ENCODE measurements around the gene C19orf53.

C19orf53 gene

GRCh38 chr19:13795595-13796300 is 21.5 kb downstream of the C19orf53 start:
- intact Hi-C loops (cut with micrococcal nuclease): loop anchor here (5.0 kb wide), 2 partner anchors 42 to 287 kb away; no protein-coding TSS in a partner anchor
- H3K36me3 Mint-ChIP-seq (ENCODE audit: low read depth): peaks cover 18% of the 10 kb centered on the region
- peak overlapping the region; percentile 74 for H3K4me3 Mint-ChIP-seq
- peaks cover 40% of the 10 kb centered on the region for H3K4me1 Mint-ChIP-seq (ENCODE audit: low read depth)
- no peaks in the 10 kb centered on the region for H3K9me3 Mint-ChIP-seq
- no peaks in the 10 kb centered on the region for H3K27me3 Mint-ChIP-seq
- peak overlapping the region; percentile 96 for H3K27ac Mint-ChIP-seq

DNA sequence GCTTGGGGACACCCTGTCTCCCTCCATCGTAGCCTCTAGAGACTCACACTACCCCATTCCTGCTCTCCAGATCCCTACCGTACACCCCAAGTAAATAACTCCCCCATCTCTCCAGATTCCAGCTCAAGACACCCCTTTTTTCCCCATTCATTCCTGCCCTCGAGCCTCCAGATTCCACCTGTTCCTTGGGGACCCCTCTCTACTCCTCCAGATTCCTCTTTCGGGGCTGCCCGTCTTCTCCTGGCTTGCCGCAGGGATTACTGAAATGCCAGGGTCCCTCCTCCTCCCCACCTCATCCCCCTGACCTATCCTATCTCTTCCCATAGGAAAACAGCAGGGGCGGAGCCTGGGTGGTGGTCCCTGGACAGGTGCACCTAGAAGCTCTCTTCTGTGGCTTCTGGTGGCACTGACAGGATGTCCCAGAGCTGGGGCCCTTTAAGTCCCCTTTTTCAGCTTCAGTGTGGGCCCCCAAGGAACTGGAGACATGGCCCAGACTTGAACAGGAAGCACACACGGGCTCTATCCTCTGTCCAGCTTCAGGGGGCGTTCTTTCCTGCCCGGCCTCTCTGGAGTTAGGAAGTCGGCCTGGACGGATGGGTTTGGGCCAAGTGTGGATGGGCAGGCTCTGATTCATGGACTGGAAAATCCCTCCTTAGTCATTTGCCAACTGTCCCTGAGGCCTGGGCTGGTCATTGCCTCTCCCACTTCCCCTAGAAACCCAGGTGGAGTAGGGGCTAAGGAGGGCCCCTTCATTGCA is 22.2 kb downstream of the C19orf53 start:
- Mint-ChIP-seq H3K4me3 (peak overlapping the region; percentile 74), H3K27me3 (no peaks in the 10 kb centered on the region), H3K4me1 (ENCODE audit: low read depth) (peaks cover 39% of the 10 kb centered on the region), H3K36me3 (ENCODE audit: low read depth) (peaks cover 25% of the 10 kb centered on the region), H3K9me3 (no peaks in the 10 kb centered on the region), H3K27ac (peak overlapping the region; percentile 96)
- intact Hi-C loops (cut with micrococcal nuclease): loop anchor here (5.0 kb wide), 2 partner anchors 41 to 286 kb away; no protein-coding TSS in a partner anchor

DNA sequence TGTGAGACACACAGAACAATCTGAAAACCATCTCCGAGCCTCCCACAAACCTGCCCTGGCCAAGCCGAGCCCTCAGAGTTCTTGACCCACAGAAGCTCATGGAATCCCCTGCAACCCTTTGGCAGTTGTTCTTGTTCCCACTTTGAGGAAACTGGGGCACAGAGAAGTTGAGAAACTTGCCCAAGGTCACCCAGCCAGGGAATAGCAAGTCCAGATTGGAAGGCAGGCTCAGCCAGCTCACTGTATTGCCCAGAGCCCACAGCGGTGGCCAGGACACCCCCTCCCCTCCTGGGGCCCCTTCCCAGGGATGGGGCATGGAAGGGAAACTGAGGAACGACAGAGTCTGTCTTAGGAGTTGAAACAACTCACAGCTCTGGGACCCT is 22.8 kb downstream of the C19orf53 start:
- intact Hi-C loops (cut with micrococcal nuclease): loop anchor here (5.0 kb wide), 2 partner anchors 40 to 285 kb away; no protein-coding TSS in a partner anchor
- Mint-ChIP-seq H3K4me3 (peak overlapping the region; percentile 74), H3K4me1 (ENCODE audit: low read depth) (peaks cover 39% of the 10 kb centered on the region), H3K9me3 (no peaks in the 10 kb centered on the region), H3K27ac (peak overlapping the region; percentile 96), H3K27me3 (no peaks in the 10 kb centered on the region), H3K36me3 (ENCODE audit: low read depth) (peaks cover 27% of the 10 kb centered on the region)

DNA sequence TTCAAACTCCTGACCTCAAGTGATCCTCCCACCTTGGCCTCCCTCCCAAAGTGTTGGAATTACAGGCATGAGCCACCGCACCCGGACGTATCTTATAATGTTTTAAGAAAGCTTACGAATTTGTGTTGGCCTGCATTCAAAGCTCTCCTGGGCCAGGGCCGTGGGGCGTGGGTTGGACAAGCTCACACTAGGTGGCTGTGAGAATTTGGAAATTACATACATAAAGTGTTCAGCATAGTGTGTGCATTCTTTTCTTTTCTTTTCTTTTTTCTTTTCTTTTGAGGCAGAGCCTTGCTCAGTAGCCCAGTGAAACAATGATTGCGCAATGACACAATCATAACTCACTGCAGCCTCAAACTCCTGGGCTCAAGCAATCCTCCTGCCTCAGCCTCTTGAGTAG is 23.6 kb downstream of the C19orf53 start:
- intact Hi-C loops (cut with micrococcal nuclease): loop anchor here (5.0 kb wide), 2 partner anchors 39 to 284 kb away; no protein-coding TSS in a partner anchor
- H3K27ac Mint-ChIP-seq: peak overlapping the region; percentile 57
- peaks cover 44% of the 10 kb centered on the region for H3K4me1 Mint-ChIP-seq (ENCODE audit: low read depth)
- H3K4me3 Mint-ChIP-seq: no peak overlapping the region
- no peaks in the 10 kb centered on the region for H3K9me3 Mint-ChIP-seq
- peaks cover 32% of the 10 kb centered on the region for H3K36me3 Mint-ChIP-seq (ENCODE audit: low read depth)
- H3K27me3 Mint-ChIP-seq: no peaks in the 10 kb centered on the region

DNA sequence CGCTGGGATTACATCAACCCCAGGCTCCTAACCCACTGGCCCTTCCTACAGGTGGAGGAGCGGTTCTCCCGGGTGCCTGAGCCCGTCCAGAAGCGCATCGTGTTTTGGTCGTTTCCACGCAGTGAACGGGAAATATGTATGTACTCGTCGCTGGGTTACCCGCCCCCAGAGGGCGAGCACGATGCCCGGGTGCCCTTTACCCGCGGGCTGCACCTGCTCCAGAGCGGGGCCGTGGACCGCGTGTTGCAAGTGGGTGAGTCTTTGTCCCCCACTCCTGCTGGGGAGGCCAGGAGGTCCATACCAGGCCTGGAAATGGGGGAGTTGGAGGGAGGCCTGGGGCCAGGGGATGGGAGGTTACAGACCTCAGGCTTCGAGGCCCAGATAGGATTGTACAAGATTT is 25.4 kb downstream of the C19orf53 start:
- H3K4me3 Mint-ChIP-seq: no peak overlapping the region
- H3K4me1 Mint-ChIP-seq (ENCODE audit: low read depth): peaks cover 34% of the 10 kb centered on the region
- H3K27me3 Mint-ChIP-seq: no peaks in the 10 kb centered on the region
- no peak overlapping the region for H3K27ac Mint-ChIP-seq
- H3K9me3 Mint-ChIP-seq: no peaks in the 10 kb centered on the region
- H3K36me3 Mint-ChIP-seq (ENCODE audit: low read depth): peaks cover 36% of the 10 kb centered on the region
- intact Hi-C loops (cut with micrococcal nuclease): loop anchor here (5.0 kb wide), 2 partner anchors 38 to 283 kb away; no protein-coding TSS in a partner anchor

- intact Hi-C loops (cut with micrococcal nuclease): no loop called here
- H3K4me1 Mint-ChIP-seq (ENCODE audit: low read depth): peaks cover 7% of the 10 kb centered on the region
- no peak overlapping the region for H3K4me3 Mint-ChIP-seq
- no peaks in the 10 kb centered on the region for H3K27me3 Mint-ChIP-seq
- H3K36me3 Mint-ChIP-seq (ENCODE audit: low read depth): peaks cover 40% of the 10 kb centered on the region
- peak overlapping the region; percentile 23 for H3K27ac Mint-ChIP-seq
- H3K9me3 Mint-ChIP-seq: no peaks in the 10 kb centered on the region
Measured at GRCh38 chr19:13803038-13803437, 28.8 kb downstream of the C19orf53 start.

DNA sequence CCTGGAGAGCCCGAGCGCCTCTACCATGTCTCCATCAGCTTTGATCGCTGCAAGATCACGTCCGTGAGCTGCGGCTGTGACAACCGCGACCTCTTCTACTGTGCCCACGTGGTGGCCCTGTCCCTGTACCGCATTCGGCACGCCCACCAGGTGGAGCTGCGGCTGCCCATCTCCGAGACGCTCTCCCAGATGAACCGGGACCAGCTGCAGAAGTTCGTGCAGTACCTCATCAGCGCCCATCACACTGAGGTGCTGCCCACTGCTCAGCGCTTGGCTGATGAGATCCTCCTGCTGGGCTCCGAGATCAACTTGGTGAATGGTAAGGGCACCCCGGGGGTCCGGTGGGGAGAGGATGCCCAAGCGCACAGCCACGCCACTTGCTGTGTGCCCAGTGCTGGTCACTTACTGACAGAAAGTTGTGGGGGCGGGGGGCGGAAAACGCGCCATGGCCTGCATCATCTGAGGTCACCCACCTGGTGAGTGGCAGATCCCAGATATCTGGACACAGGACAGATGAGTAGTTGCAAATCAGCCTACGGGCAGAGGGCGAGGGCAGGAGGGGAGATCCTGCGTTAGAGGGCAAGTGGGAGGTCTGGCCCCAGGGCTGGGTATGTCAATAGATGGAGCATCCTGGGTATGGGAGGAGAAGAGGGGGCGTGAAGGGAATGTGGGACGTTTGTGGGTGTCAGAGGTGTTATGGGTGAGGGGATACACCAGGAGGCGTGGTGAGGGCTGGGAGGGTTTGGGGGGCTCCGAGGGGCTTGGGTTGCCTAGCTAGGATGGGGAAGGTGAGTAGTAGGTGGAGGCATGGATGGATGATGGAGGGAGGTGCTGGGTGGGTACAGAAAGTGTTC is 30.8 kb downstream of the C19orf53 start:
- Mint-ChIP-seq H3K4me1 (ENCODE audit: low read depth) (peaks cover 5% of the 10 kb centered on the region), H3K9me3 (no peaks in the 10 kb centered on the region), H3K27me3 (no peaks in the 10 kb centered on the region), H3K27ac (no peak overlapping the region), H3K4me3 (no peak overlapping the region), H3K36me3 (ENCODE audit: low read depth) (peaks cover 35% of the 10 kb centered on the region)
- intact Hi-C loops (cut with micrococcal nuclease): no loop called here

DNA sequence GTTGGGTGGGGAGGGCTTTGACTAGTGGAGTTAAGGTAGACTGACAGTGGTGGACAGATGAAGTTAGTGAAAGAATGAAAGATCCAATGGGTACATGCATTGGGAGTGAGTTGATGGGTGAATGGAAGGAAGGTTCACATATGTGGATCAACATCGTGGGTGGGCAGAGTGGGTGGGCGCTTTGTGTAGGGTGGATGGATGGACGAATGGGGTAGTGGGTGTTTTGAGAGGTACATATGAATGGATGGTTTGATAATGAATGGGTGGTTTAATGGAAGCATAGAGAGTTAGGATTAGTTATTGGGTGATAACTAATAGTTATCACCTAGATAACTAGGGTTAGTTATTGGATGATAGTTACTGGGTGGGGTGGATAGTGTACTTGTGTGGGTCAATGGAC is 32.5 kb downstream of the C19orf53 start:
- no peak overlapping the region for H3K4me3 Mint-ChIP-seq
- H3K27me3 Mint-ChIP-seq: no peaks in the 10 kb centered on the region
- H3K4me1 Mint-ChIP-seq (ENCODE audit: low read depth): peaks cover 5% of the 10 kb centered on the region
- peaks cover 33% of the 10 kb centered on the region for H3K36me3 Mint-ChIP-seq (ENCODE audit: low read depth)
- intact Hi-C loops (cut with micrococcal nuclease): no loop called here
- H3K9me3 Mint-ChIP-seq: no peaks in the 10 kb centered on the region
- H3K27ac Mint-ChIP-seq: no peak overlapping the region

DNA sequence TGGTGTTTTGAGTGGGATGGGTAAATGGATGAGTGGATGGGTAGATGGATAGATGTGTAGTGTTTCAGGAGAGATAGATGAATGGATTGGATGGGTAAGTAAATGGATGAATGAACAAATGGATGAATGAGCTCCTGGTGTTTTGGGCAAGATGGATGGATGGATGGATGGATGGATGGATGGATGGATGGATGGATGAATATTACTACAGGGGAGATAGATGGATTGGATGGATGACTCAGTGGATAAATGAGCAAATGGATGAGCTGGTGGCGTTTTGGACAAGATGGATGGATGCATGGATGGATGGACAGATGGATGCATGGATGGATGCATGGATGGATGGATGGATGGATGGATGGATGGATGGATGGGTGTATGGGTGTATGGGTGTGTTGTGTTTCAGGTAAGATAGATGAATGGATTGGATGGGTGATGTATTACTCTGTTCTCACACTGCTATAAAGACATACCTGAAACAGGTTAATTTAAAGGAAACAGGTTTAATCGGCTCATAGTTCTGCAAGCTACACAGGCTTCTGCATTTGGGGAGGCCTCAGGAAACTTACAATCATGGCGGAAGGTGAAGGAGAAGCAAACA is 33.3 kb downstream of the C19orf53 start:
- no peaks in the 10 kb centered on the region for H3K27me3 Mint-ChIP-seq
- H3K4me1 Mint-ChIP-seq (ENCODE audit: low read depth): peaks cover 4% of the 10 kb centered on the region
- intact Hi-C loops (cut with micrococcal nuclease): no loop called here
- no peak overlapping the region for H3K4me3 Mint-ChIP-seq
- no peak overlapping the region for H3K27ac Mint-ChIP-seq
- no peaks in the 10 kb centered on the region for H3K9me3 Mint-ChIP-seq
- peaks cover 33% of the 10 kb centered on the region for H3K36me3 Mint-ChIP-seq (ENCODE audit: low read depth)

- Mint-ChIP-seq H3K27me3 (no peaks in the 10 kb centered on the region), H3K4me1 (ENCODE audit: low read depth) (peaks cover 5% of the 10 kb centered on the region), H3K9me3 (no peaks in the 10 kb centered on the region), H3K36me3 (ENCODE audit: low read depth) (peaks cover 37% of the 10 kb centered on the region), H3K27ac (no peak overlapping the region), H3K4me3 (no peak overlapping the region)
- intact Hi-C loops (cut with micrococcal nuclease): no loop called here
Measured at GRCh38 chr19:13808856-13809255, 34.6 kb downstream of the C19orf53 start.

DNA sequence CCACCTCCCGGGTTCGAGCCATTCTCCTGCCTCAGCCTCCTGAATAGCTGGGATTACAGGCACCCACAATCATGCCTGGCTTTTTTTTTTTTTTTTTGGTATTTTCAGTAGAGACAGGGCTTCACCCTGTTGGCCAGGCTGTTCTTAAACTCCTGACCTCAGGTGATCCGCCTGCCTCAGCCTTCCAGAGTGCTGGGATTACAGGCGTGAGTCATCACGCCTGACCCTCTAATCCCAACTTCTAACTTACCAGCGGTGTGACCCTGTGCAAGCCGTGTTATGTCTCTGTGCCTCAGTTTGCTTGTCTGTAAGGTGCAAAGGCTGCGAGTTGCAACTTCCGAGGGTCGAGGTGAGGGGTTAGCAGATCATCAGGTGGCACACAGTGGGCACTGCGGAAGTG is 38.3 kb downstream of the C19orf53 start:
- intact Hi-C loops (cut with micrococcal nuclease): no loop called here
- H3K36me3 Mint-ChIP-seq (ENCODE audit: low read depth): peaks cover 51% of the 10 kb centered on the region
- H3K4me3 Mint-ChIP-seq: no peak overlapping the region
- peaks cover 14% of the 10 kb centered on the region for H3K4me1 Mint-ChIP-seq (ENCODE audit: low read depth)
- no peaks in the 10 kb centered on the region for H3K27me3 Mint-ChIP-seq
- H3K9me3 Mint-ChIP-seq: no peaks in the 10 kb centered on the region
- no peak overlapping the region for H3K27ac Mint-ChIP-seq

DNA sequence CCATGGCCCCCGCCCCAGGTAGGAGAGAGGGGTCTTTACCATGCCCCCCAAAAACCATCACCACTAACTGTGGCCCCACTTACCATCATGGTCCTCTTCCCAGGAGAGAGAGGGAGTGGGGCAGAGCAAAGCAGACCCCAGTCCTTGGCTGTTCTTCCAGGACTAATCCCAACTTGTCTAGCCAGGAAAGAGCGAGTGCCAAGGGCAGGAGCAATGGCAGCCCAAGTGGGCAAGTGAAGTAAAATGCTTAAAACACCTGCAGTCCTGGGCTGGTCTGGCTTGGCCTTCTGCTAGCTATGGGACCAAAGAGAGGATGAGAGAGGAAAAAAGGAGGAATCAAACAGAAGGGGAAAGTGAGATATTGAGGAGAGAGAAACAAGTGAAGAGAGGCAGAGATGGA is 38.9 kb downstream of the C19orf53 start:
- H3K27ac Mint-ChIP-seq: no peak overlapping the region

DNA sequence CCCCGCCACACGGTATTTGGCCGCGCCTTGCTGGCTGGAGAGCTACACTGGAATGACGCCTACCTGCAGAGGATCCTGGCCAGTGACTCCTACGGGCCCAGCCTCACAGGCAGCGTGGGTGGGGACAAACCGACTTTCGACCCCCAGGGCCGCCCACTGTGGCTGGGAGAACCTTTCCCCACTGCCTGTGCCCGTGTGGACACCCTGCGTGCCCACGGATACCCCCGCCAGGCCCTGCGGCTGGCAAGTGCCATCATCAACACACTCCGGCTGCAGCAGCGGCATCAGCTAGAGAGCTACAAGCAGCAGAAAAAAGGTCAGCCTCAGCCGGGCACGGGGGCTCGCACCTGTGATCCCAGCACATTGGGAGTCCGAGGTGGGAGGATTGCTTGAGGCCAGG is 40.3 kb downstream of the C19orf53 start:
- Mint-ChIP-seq H3K36me3 (ENCODE audit: low read depth) (peaks cover 63% of the 10 kb centered on the region), H3K4me1 (ENCODE audit: low read depth) (peaks cover 17% of the 10 kb centered on the region), H3K9me3 (no peaks in the 10 kb centered on the region), H3K4me3 (no peak overlapping the region), H3K27me3 (no peaks in the 10 kb centered on the region), H3K27ac (no peak overlapping the region)
- intact Hi-C loops (cut with micrococcal nuclease): no loop called here

More for the DNA sequence above, 38.9 kb downstream of the C19orf53 start:
- Mint-ChIP-seq H3K36me3 (ENCODE audit: low read depth) (peaks cover 57% of the 10 kb centered on the region), H3K4me3 (no peak overlapping the region), H3K9me3 (no peaks in the 10 kb centered on the region), H3K4me1 (ENCODE audit: low read depth) (peaks cover 17% of the 10 kb centered on the region), H3K27me3 (no peaks in the 10 kb centered on the region)
- intact Hi-C loops (cut with micrococcal nuclease): no loop called here
